PC-3 (cell line): ENCODE results near the gene H19. TPM values are rescaled to one million over a fixed set of nuclear protein-coding genes. Genes with fewer than 3 reads are reported as not detected.

ENCODE experiments used
- ATAC-seq: fragments of 200-7000 bp; cut with Tn5 transposase; 2 replicates; pipeline ENCODE4 v1.9.1; 2020; ENCODE audit warnings: mild to moderate bottlenecking, moderate library complexity
- BruUV-seq: library from RNA; stranded (reverse); fragments of 400-500 nt; replicated peaks from 2 replicates; lab custom pipeline; 2021; lab: Mats Ljungman, UMichigan
- CTCF ChIA-PET: fragments of 300-600 bp; sonication (Branson Sonifier 250); formaldehyde crosslinking; loops from one replicate; lab custom pipeline; 2022; ENCODE audit warnings: antibody characterized with exemption; lab: Charles Lee
- POLR2A ChIA-PET: fragments of 300-600 bp; sonication (Branson Sonifier 250); formaldehyde crosslinking; loops from one replicate; lab custom pipeline; 2022; ENCODE audit warnings: antibody characterized with exemption; ENCODE audit not compliant: unreplicated experiment; lab: Charles Lee
- DNase-seq: peaks from one replicate; pipeline ENCODE4 v3.0.0-alpha.2; 2015
- H2AFZ ChIP-seq: fragments of 300-600 bp; sonication (generic); 2 replicates; pipeline ENCODE4 v1.6.0; 2016; ENCODE audit warnings: antibody characterized with exemption, low read length
- H3F3A ChIP-seq: fragments of 300-600 bp; sonication (generic); one replicate; pipeline ENCODE4 v1.6.0; 2017; ENCODE audit warnings: antibody characterized with exemption, low read length, control low read depth, mild to moderate bottlenecking; ENCODE audit not compliant: unreplicated experiment
- H3K27ac ChIP-seq: fragments of 300-600 bp; sonication (generic); 2 replicates; pipeline ENCODE4 v1.5.1; 2016; ENCODE audit warnings: mild to moderate bottlenecking, low read length
- H3K27me3 ChIP-seq: fragments of 300-600 bp; sonication (generic); 2 replicates; pipeline ENCODE4 v1.6.1; 2016; ENCODE audit warnings: low read length, mixed read lengths
- H3K36me3 ChIP-seq: fragments of 300-600 bp; sonication (generic); 2 replicates; pipeline ENCODE4 v1.6.1; 2016; ENCODE audit warnings: low read depth, mixed run types, low read length, mixed read lengths
- H3K4me1 ChIP-seq: fragments of 300-600 bp; sonication (generic); 2 replicates; pipeline ENCODE4 v1.5.1; 2016; ENCODE audit warnings: low read length; ENCODE audit not compliant: insufficient read depth
- H3K4me2 ChIP-seq: fragments of 300-600 bp; sonication (generic); 2 replicates; pipeline ENCODE4 v1.6.0; 2016; ENCODE audit warnings: low read length
- H3K4me3 ChIP-seq: fragments of 300-600 bp; sonication (generic); 2 replicates; pipeline ENCODE4 v1.5.1; 2016; ENCODE audit warnings: mild to moderate bottlenecking, low read length, mixed read lengths
- H3K79me2 ChIP-seq: fragments of 300-600 bp; sonication (generic); 2 replicates; pipeline ENCODE4 v1.6.1; 2017; ENCODE audit warnings: low read length, mixed read lengths
- H3K9ac ChIP-seq: fragments of 300-600 bp; sonication (generic); 2 replicates; pipeline ENCODE4 v1.6.0; 2016; ENCODE audit warnings: mild to moderate bottlenecking, low read length
- H3K9me2 ChIP-seq: fragments of 300-600 bp; sonication (generic); replicated peaks from 2 replicates; pipeline ENCODE4 v1.6.1; 2016; ENCODE audit warnings: mixed run types, low read length, mixed read lengths
- H3K9me3 ChIP-seq: fragments of 300-600 bp; sonication (generic); 2 replicates; pipeline ENCODE4 v1.6.1; 2016; ENCODE audit warnings: low read length, mixed read lengths
- H4K20me1 ChIP-seq: fragments of 300-600 bp; sonication (generic); 2 replicates; pipeline ENCODE4 v1.6.1; 2016; ENCODE audit warnings: low read length, mixed read lengths
- CTCF ChIP-seq: fragments of 300-600 bp; sonication (generic); conservative IDR thresholded peaks from 2 replicates; pipeline ENCODE4 v1.5.1; 2017; ENCODE audit warnings: antibody characterized with exemption, low read depth, mild to moderate bottlenecking, low read length
- EZH2 ChIP-seq: fragments of 300-600 bp; sonication (generic); IDR thresholded peaks from one replicate; pipeline ENCODE4 v1.6.1; 2017; ENCODE audit warnings: antibody characterized with exemption, mild to moderate bottlenecking, low read length; ENCODE audit not compliant: unreplicated experiment
- EZH2phosphoT487 ChIP-seq: fragments of 300-600 bp; sonication (generic); IDR thresholded peaks from 2 replicates; pipeline ENCODE4 v1.6.1; 2018; ENCODE audit warnings: mild to moderate bottlenecking, antibody characterized with exemption, low read length, borderline replicate concordance
- intact Hi-C: fragments of 100-400 bp; cut with micrococcal nuclease; formaldehyde crosslinking; loops from 2 replicates; pipeline ENCODE4 v1.9.0; 2023
- total RNA-seq: library from RNA; depleted of rRNA; stranded (reverse); fragments of >200 nt; gene quantifications from 2 replicates; pipeline ENCODE4 v1.2.3, GENCODE V29; 2014

Gene H19
- total RNA-seq, 1 experiment from 2014 or later, result not detected

DNA sequence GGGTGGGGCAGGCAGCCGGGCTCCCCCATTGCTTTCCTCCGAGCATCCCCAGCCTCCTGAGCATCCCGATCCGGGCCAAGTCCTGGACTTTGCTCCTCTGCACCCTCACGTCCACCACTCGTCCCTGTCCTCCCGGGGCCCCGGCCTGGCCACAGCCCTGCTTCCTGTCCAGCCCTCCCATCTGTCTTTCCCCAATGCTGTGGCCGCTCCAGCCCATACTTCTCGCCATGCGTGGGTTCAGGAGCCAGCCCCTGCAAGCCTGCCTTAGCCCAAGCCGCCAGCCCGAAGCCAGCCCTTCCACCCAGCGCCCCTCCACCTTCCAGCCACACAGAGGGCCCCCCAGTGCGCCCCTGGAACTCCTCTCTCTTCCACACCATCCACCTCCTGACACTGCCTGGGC, 26.7 kb downstream of the H19 start:
- no TSS peak for BruUV-seq
- ATAC-seq, result no peak
- Histone ChIP-seq H3K4me2 (no peak overlapping the region), H3K9me3 (no peaks in the 10 kb centered on the region), H3K36me3 (no peaks in the 10 kb centered on the region), H3K4me3 (no peak overlapping the region), H3K4me1 (no peaks in the 10 kb centered on the region), H3K27ac (no peak overlapping the region), H2AFZ (no peak overlapping the region), H4K20me1 (no peaks in the 10 kb centered on the region), H3K79me2 (no peaks in the 10 kb centered on the region), H3K9me2 (no peaks in the 10 kb centered on the region), H3K27me3 (no peaks in the 10 kb centered on the region), H3F3A (no peaks in the 10 kb centered on the region), H3K9ac (no peak overlapping the region)
- no peak for TF ChIP-seq EZH2
- TF ChIP-seq EZH2phosphoT487, result no peak
- TF ChIP-seq CTCF, result no peak
- CTCF ChIA-PET, result no interaction called here
- no peak for DNase-seq
- intact Hi-C loops, result no loop called here
- POLR2A ChIA-PET, result no interaction called here

DNA sequence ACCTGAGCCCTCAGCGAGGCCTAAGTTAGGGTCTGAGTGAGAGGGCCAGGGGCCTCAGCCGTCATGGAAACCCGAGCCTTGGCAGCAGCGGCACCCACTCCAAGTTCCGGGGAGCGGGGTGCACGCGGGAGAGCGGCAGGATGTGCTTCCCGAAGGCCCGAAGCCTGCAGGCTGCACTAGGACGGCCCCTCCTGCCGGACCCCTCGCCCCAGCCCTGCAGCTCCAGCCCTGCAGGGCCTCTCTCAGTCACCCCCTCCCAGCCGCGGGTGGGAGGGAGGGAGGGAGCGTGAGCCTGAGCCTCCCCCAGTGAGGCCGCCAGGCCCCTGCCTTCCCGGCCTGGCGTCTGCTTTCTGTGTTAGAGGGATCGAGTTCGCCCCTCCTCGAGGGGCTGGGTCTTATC, 27.9 kb downstream of the H19 start:
- H3K27ac ChIP-seq, result no peak overlapping the region
- H4K20me1 ChIP-seq, result no peaks in the 10 kb centered on the region
- ATAC-seq (no peak), DNase-seq (no peak)
- CTCF ChIA-PET, result no interaction called here
- no peaks in the 10 kb centered on the region for H3K27me3 ChIP-seq
- TF ChIP-seq EZH2phosphoT487, result no peak
- no peak for TF ChIP-seq EZH2
- TF ChIP-seq CTCF, result no peak
- H2AFZ ChIP-seq, result no peak overlapping the region
- no peaks in the 10 kb centered on the region for H3K9me3 ChIP-seq
- no peaks in the 10 kb centered on the region for H3K36me3 ChIP-seq
- POLR2A ChIA-PET, result no interaction called here
- H3K9ac ChIP-seq, result no peak overlapping the region
- intact Hi-C loops, result no loop called here
- no peak overlapping the region for H3K4me3 ChIP-seq
- no peaks in the 10 kb centered on the region for H3K9me2 ChIP-seq
- no peak overlapping the region for H3K4me2 ChIP-seq
- no peaks in the 10 kb centered on the region for H3F3A ChIP-seq
- no peaks in the 10 kb centered on the region for H3K79me2 ChIP-seq
- H3K4me1 ChIP-seq, result no peaks in the 10 kb centered on the region
- BruUV-seq, result no TSS peak

DNA sequence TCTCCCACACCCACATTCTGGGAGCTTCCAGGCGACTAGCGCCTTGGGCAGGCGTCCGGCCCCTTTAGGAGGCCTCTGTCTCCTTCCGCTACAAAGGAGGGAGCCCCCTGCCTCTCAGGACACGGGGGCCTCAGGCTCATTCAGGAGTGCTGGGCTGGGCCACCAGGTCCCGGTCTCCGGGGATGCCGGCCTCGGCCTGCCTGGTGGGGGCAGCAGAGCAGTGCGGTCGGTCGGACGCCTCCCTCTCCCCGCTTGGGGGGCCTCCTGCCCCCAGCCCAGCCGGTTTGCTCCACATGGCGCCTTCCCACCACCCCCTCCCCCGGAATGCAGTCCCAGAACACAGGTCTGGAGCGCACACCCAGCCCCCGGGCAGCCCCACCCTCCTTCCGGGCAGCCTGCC, 28.6 kb downstream of the H19 start:
- ChIA-PET CTCF (no interaction called here), POLR2A (no interaction called here)
- intact Hi-C loops, result no loop called here
- Histone ChIP-seq H3K4me2 (no peak overlapping the region), H3K36me3 (no peaks in the 10 kb centered on the region), H3K9me3 (no peaks in the 10 kb centered on the region), H3K79me2 (no peaks in the 10 kb centered on the region), H3K4me1 (no peaks in the 10 kb centered on the region), H4K20me1 (no peaks in the 10 kb centered on the region), H3F3A (no peaks in the 10 kb centered on the region), H3K4me3 (no peak overlapping the region), H2AFZ (no peak overlapping the region), H3K9ac (no peak overlapping the region), H3K9me2 (no peaks in the 10 kb centered on the region), H3K27ac (no peak overlapping the region), H3K27me3 (no peaks in the 10 kb centered on the region)
- ATAC-seq (peak; percentile 74), DNase-seq (no peak)
- BruUV-seq, result no TSS peak
- TF ChIP-seq EZH2phosphoT487, result no peak
- no peak for TF ChIP-seq EZH2
- no peak for TF ChIP-seq CTCF
